Measurements from ENCODE around the gene REEP6. TPM values are rescaled to one million over a fixed set of nuclear protein-coding genes. Genes with fewer than 3 reads are reported as not detected.

Gene REEP6
- total RNA-seq, 1 experiment from 2014 or later, result 9.2 TPM

DNA sequence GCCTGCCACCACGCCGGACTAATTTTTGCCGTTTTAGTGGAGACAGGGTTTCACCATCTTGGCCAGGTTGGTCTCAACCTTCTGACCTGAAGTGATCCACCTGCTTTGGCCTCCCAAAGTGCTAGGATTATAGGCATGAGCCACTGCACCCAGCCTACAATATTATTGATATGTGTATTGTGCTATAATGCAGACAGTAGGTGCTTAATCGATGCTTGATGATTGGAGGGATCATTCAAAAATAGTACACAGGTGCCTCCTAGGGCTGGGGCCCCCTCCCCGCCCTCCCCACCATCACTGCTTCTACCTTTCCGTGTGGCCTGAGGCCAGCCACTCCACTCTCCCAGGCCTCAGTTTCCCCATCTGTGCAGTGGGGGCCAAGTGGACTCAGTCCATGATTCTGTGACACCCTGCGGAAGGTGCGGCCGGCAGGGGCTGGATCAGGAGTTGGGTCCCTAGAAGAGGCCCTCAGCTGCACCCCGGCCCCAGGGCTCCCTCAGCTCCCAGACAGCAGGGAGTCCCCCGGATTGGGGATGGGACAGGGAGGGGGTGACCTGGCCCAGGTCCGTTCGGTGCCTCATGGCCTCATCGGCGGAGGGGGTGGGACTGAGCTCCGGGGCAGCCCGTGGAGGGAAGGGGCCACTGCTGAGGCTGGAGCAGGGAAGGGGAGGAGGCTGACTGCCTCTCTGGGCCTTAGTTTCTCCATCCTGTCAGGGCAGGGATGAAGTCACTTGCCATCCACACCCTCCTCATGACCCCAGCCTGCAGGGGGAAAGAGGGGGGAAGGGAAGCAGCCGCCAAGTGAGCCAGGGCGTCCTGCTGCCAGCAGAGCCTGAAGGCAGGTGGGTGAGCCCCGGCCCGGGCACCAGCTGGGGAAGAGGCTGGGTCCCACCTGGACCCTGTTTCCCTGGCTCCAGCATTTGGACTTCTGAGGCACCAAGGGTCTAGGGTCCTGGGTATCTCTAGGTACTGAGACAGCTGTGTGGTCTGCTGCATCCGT lies 20.6 kb downstream of the REEP6 start:
- no TSS peak for BruUV-seq (replicated peaks)
- Histone ChIP-seq H3K36me3 (ENCODE audit: control insufficient read depth, insufficient read depth, low read length) (peaks cover 2% of the 10 kb centered on the region; the same call in 1 of the 2 replicates), H3K27ac (ENCODE audit: low read length) (no peak overlapping the region), H3K4me3 (ENCODE audit: low read depth in 2 of 2, low read length in 2 of 2) (peak overlapping the region; percentile 63 to 74; a peak in 3 of 4 replicates), H3K9me3 (ENCODE audit: control insufficient read depth, insufficient read depth, low read depth, low read length) (no peaks in the 10 kb centered on the region), H3K4me1 (ENCODE audit: control insufficient read depth, insufficient read depth, low read length) (no peaks in the 10 kb centered on the region), H3K27me3 (ENCODE audit: control insufficient read depth, insufficient read depth, low read length) (no peaks in the 10 kb centered on the region)
- TF ChIP-seq POLR2AphosphoS5 (IDR thresholded peaks at IDR 0.05; ENCODE audit: low read depth, low read length) (no peak), TCF7L2 (IDR thresholded peaks at IDR 0.05; ENCODE audit: low read depth, low read length) (no peak), SIN3A (IDR thresholded peaks at IDR 0.05; ENCODE audit: borderline replicate concordance, insufficient read depth, low read depth, low read length) (no peak)
- TF ChIP-seq, protein P1, sequence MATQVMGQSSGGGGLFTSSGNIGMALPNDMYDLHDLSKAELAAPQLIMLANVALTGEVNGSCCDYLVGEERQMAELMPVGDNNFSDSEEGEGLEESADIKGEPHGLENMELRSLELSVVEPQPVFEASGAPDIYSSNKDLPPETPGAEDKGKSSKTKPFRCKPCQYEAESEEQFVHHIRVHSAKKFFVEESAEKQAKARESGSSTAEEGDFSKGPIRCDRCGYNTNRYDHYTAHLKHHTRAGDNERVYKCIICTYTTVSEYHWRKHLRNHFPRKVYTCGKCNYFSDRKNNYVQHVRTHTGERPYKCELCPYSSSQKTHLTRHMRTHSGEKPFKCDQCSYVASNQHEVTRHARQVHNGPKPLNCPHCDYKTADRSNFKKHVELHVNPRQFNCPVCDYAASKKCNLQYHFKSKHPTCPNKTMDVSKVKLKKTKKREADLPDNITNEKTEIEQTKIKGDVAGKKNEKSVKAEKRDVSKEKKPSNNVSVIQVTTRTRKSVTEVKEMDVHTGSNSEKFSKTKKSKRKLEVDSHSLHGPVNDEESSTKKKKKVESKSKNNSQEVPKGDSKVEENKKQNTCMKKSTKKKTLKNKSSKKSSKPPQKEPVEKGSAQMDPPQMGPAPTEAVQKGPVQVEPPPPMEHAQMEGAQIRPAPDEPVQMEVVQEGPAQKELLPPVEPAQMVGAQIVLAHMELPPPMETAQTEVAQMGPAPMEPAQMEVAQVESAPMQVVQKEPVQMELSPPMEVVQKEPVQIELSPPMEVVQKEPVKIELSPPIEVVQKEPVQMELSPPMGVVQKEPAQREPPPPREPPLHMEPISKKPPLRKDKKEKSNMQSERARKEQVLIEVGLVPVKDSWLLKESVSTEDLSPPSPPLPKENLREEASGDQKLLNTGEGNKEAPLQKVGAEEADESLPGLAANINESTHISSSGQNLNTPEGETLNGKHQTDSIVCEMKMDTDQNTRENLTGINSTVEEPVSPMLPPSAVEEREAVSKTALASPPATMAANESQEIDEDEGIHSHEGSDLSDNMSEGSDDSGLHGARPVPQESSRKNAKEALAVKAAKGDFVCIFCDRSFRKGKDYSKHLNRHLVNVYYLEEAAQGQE (IDR thresholded peaks at IDR 0.05; ENCODE audit: insufficient read depth in 1 of 2, low read depth in 2 of 2, low read length in 1 of 2), result no peak
- TF ChIP-seq, protein P2, sequence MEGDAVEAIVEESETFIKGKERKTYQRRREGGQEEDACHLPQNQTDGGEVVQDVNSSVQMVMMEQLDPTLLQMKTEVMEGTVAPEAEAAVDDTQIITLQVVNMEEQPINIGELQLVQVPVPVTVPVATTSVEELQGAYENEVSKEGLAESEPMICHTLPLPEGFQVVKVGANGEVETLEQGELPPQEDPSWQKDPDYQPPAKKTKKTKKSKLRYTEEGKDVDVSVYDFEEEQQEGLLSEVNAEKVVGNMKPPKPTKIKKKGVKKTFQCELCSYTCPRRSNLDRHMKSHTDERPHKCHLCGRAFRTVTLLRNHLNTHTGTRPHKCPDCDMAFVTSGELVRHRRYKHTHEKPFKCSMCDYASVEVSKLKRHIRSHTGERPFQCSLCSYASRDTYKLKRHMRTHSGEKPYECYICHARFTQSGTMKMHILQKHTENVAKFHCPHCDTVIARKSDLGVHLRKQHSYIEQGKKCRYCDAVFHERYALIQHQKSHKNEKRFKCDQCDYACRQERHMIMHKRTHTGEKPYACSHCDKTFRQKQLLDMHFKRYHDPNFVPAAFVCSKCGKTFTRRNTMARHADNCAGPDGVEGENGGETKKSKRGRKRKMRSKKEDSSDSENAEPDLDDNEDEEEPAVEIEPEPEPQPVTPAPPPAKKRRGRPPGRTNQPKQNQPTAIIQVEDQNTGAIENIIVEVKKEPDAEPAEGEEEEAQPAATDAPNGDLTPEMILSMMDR (IDR thresholded peaks at IDR 0.05), result no peak
- no peak for DNase-seq (ENCODE audit: low read depth, low spot score)
- POLR2A ChIA-PET, result no interaction called here
- no peak for ATAC-seq
- in situ Hi-C loops (cut with HindIII; ENCODE audit: low pct_unique_long_range_greater_than_20kb, low sequenced_read_pairs) (no loop called here), intact Hi-C loops (cut with micrococcal nuclease; ENCODE audit: unreplicated experiment) (no loop called here)
- CTCF ChIA-PET, result no interaction called here

DNA sequence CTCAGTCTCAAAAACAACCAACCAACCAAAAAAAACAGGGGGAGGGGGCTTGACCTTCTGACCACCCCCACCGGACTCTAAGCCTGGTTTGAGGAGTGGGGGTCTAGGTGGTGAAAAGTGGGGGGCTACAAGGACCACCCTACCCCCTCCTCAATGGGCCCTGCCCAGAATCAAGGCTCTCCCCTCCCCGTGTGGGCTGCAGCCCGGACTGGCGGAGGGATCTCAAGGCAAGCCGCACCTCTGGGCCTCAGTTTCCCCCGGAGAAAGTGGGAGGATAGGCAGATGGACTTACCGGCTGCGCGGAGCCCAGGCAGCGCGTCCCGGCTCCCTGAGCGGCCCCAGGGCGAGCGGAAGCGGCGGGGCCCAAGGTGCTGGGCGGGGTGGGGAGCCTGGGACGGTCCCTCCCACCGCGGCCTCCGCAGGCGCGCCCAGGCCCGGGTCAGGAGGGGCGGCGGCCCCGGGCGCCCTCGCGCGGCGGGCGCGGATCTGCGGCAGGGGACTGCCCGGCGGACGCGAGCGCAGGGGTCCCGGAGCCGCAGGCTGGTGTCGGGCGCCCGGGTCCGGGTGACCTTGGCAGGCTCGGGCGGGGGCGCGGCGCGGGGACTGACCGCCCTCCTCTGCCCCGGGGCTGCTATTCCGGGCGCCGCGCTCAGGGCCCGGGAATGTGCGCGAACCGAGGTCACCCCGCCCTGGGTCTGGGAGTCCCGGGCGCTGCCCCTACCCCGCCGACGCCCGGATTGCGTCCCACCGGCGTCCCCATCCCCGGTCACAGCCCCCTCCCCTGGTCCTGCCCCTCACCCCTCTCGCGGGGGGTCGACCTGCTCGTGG lies 21.9 kb downstream of the REEP6 start, which contains the start of gene ADAMTSL5:
Gene ADAMTSL5, minus strand, starts transcription at position 349 of the 828 bp plus-strand sequence. CDS start 2,076 bp downstream, outside the sequence.
- intact Hi-C loops (cut with micrococcal nuclease; ENCODE audit: unreplicated experiment), result no loop called here
- POLR2A ChIA-PET, result no interaction called here
- BruUV-seq (replicated peaks), result no TSS peak
- TF ChIP-seq SIN3A (IDR thresholded peaks at IDR 0.05; ENCODE audit: borderline replicate concordance, insufficient read depth, low read depth, low read length) (no peak; the same call in 1 of the 2 replicates), TCF7L2 (IDR thresholded peaks at IDR 0.05; ENCODE audit: low read depth, low read length) (no peak), POLR2AphosphoS5 (IDR thresholded peaks at IDR 0.05; ENCODE audit: low read depth, low read length) (0 out of 2 replicates have a peak, but pooled peaks have one; percentile 40)
- TF ChIP-seq, protein P1 (IDR thresholded peaks at IDR 0.05; ENCODE audit: insufficient read depth in 1 of 2, low read depth in 2 of 2, low read length in 1 of 2), result no peak
- TF ChIP-seq, protein P2 (IDR thresholded peaks at IDR 0.05), result peak; percentile 73
- Histone ChIP-seq H3K4me3 (ENCODE audit: low read depth in 2 of 2, low read length in 2 of 2) (peak within 1 kb of the TSS; percentile 63 to 74), H3K27ac (ENCODE audit: low read length) (peak within 1 kb of the TSS; percentile 82), H3K27me3 (ENCODE audit: control insufficient read depth, insufficient read depth, low read length) (no peaks in the 10 kb centered on the region), H3K4me1 (ENCODE audit: control insufficient read depth, insufficient read depth, low read length) (no peaks in the 10 kb centered on the region), H3K36me3 (ENCODE audit: control insufficient read depth, insufficient read depth, low read length) (peaks cover 2% of the 10 kb centered on the region; the same call in 1 of the 2 replicates), H3K9me3 (ENCODE audit: control insufficient read depth, insufficient read depth, low read depth, low read length) (no peaks in the 10 kb centered on the region)
- ATAC-seq (peak; percentile 92), DNase-seq (ENCODE audit: low read depth, low spot score) (no peak)
- CTCF ChIA-PET, result no interaction called here
- in situ Hi-C loops (cut with HindIII; ENCODE audit: low pct_unique_long_range_greater_than_20kb, low sequenced_read_pairs), result no loop called here

Measured in Panc1 (cell line).